K562 (cell line): ENCODE measurements around the gene FSTL3. TPM values are rescaled to one million over a fixed set of nuclear protein-coding genes. Genes with fewer than 3 reads are reported as not detected.

ENCODE experiments used
- BHLHE40 ChIP-seq: IDR thresholded peaks from 2 replicates; pipeline ENCODE4 v1.6.1; 2011; ENCODE audit warnings: low read length, improper control_type of control experiment
- BRF1 ChIP-seq: IDR thresholded peaks from 3 replicates; pipeline ENCODE4 v1.6.1; 2011; ENCODE audit warnings: borderline replicate concordance, mild to moderate bottlenecking; ENCODE audit not compliant: insufficient read length; ENCODE audit errors: extremely low read depth
- CCNT2 ChIP-seq: IDR thresholded peaks from 2 replicates; pipeline ENCODE4 v1.6.1; 2011; ENCODE audit warnings: borderline replicate concordance, low read depth, mild to moderate bottlenecking, moderate library complexity, mixed read lengths, low read length; ENCODE audit not compliant: insufficient read length; ENCODE audit errors: extremely low read depth
- FOXK2 ChIP-seq, 2 experiments: fragments of 450-650 bp; IDR thresholded peaks in 1 of 2; conservative IDR thresholded peaks in 1 of 2; 2 replicates each; pipeline ENCODE4 v1.6.1; 2016; ENCODE audit warnings: low read depth in 2 of 2, mild to moderate bottlenecking in 1 of 2
- HEY1 ChIP-seq: fragments of 250-450 bp; sonication (Bioruptor Pico); IDR thresholded peaks from 2 replicates; pipeline ENCODE4 v1.5.0; 2020; ENCODE audit warnings: mild to moderate bottlenecking, moderate library complexity, borderline replicate concordance
- NBN ChIP-seq: fragments of 450-650 bp; IDR thresholded peaks from 2 replicates; pipeline ENCODE4 v1.6.1; 2016; ENCODE audit warnings: low read depth, mild to moderate bottlenecking
- PHB2 ChIP-seq: fragments of 450-650 bp; IDR thresholded peaks from 2 replicates; pipeline ENCODE4 v1.6.1; 2017; ENCODE audit warnings: low read depth
- RBM15 ChIP-seq: fragments of 200-400 bp; formaldehyde crosslinking; IDR thresholded peaks from 2 replicates; pipeline ENCODE4 v1.6.1; 2018; ENCODE audit warnings: mild to moderate bottlenecking, low read length, moderate library complexity; ENCODE audit not compliant: insufficient read depth
- TRIM24 ChIP-seq, 2 experiments: fragments of 450-650 bp; IDR thresholded peaks; 2 replicates each; pipeline ENCODE4 v1.6.1; 2016
- ZNF121 ChIP-seq: sonication (generic); formaldehyde crosslinking; conservative IDR thresholded peaks from 2 replicates; pipeline ENCODE4 v1.8.0; 2022; ENCODE audit warnings: missing genetic modification reagents
- ZNF699 ChIP-seq: fragments of 250-450 bp; sonication (Bioruptor Pico); IDR thresholded peaks from 2 replicates; pipeline ENCODE4 v1.8.0; 2021; ENCODE audit warnings: mild to moderate bottlenecking, moderate library complexity; ENCODE audit not compliant: insufficient replicate concordance
- ZNF707 ChIP-seq: fragments of 250-450 bp; sonication (Bioruptor Pico); conservative IDR thresholded peaks from 2 replicates; pipeline ENCODE4 v1.8.0; 2022; ENCODE audit warnings: inconsistent platforms, mild to moderate bottlenecking, moderate library complexity
- ZNF785 ChIP-seq: fragments of 250-450 bp; sonication (Bioruptor Pico); IDR thresholded peaks from 2 replicates; pipeline ENCODE4 v1.4.0; 2020; ENCODE audit warnings: mild to moderate bottlenecking
- polyA plus RNA-seq, 8 experiments: library from polyadenylated mRNA; depleted of rRNA in 4 of 8; stranded (reverse) in 5 of 8; unstranded in 3 of 8; fragments of >200 nt; fragmentation: Nextera tagmentation in 2 of 8; fragmentation: Illumina TruSeq in 1 of 8; extraction: Ambion mirVana in 2 of 8; extraction: Trizol in 1 of 8; gene quantifications; 2 replicates each; pipeline versions ENCODE4 v1.2.1 to v1.2.3, GENCODE V29; 2011 to 2014; ENCODE audit warnings: inconsistent platforms in 1 of 8, missing spikeins in 1 of 8
- total RNA-seq, 7 experiments: library from RNA; depleted of rRNA in 6 of 7; stranded (reverse); fragments of >200 nt in 6 of 7; fragmentation: Illumina TruSeq in 2 of 7; extraction: Trizol in 2 of 7; gene quantifications; 2 replicates each; pipeline versions ENCODE4 v1.2.1 to v1.2.3, GENCODE V29; 2011 to 2021; ENCODE audit warnings: low replicate concordance in 1 of 7
- TF ChIP-seq, protein P1 (sequence below): fragments of 150-350 bp; IDR thresholded peaks from 2 replicates; pipeline ENCODE4 v1.6.1; 2014; ENCODE audit warnings: low read depth, mild to moderate bottlenecking, low read length, borderline replicate concordance
- TF ChIP-seq, protein P2 (sequence below): fragments of 450-650 bp; IDR thresholded peaks from one replicate; pipeline ENCODE4 v1.6.1; 2018; ENCODE audit warnings: mild to moderate bottlenecking, moderate library complexity; ENCODE audit not compliant: partially characterized antibody
- TF ChIP-seq, protein P3 (sequence below), 2 experiments: fragments of 450-650 bp; conservative IDR thresholded peaks; 2 replicates each; pipeline ENCODE4 v1.6.1; 2017; ENCODE audit warnings: mild to moderate bottlenecking in 2 of 2, moderate library complexity in 2 of 2
- TF ChIP-seq, protein P4 (sequence below): sonication (generic); formaldehyde crosslinking; IDR thresholded peaks from 2 replicates; pipeline ENCODE4 v1.8.0; 2022; ENCODE audit warnings: missing genetic modification reagents, mild to moderate bottlenecking, borderline replicate concordance

Gene FSTL3
- total and polyA plus RNA-seq, 9 of the 15 experiments (the other 6 are each of a cell fraction or from before 2014, with no cell fraction given) = 0.35 to 6.8 (median 4.2) TPM; not detected in 1

DNA sequence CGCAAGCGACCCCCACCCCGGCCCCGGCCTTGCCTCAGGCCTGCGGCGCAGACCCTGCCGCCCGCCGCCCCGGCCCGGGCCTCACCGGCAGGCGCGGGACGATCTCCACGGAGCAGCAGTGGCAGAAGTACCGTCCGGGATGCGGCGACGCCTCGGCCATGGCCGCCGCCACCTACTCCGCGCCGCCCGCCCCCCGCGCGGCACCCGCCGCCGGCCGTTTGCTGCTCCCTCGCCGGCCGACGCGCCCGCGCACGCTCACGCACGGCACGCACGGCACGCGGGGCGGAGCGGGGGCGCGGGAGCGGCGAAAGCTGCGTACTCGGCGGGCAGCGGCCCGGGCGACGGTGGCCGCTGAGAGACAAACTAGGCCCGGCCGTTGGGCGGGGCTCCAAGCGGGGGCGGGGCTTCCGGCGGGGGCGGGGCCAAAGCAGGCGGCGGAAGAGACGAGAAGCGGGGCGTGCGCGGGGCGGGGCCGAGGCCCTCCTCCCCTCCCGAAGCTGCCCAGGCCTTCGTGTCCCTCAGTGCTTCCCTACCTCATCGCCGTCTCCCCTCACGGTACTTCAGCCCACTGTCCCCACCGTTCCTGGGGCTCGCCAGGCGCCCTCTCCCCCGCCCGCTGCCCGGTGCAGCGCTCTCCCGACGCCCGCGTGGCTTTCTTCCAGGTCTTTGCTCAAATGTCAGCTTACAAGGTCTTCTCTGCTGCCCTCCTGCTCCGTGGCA, 13.1 kb upstream of the FSTL3 start, which contains the start of gene RNF126 (continued):
- TF ChIP-seq, protein P1, sequence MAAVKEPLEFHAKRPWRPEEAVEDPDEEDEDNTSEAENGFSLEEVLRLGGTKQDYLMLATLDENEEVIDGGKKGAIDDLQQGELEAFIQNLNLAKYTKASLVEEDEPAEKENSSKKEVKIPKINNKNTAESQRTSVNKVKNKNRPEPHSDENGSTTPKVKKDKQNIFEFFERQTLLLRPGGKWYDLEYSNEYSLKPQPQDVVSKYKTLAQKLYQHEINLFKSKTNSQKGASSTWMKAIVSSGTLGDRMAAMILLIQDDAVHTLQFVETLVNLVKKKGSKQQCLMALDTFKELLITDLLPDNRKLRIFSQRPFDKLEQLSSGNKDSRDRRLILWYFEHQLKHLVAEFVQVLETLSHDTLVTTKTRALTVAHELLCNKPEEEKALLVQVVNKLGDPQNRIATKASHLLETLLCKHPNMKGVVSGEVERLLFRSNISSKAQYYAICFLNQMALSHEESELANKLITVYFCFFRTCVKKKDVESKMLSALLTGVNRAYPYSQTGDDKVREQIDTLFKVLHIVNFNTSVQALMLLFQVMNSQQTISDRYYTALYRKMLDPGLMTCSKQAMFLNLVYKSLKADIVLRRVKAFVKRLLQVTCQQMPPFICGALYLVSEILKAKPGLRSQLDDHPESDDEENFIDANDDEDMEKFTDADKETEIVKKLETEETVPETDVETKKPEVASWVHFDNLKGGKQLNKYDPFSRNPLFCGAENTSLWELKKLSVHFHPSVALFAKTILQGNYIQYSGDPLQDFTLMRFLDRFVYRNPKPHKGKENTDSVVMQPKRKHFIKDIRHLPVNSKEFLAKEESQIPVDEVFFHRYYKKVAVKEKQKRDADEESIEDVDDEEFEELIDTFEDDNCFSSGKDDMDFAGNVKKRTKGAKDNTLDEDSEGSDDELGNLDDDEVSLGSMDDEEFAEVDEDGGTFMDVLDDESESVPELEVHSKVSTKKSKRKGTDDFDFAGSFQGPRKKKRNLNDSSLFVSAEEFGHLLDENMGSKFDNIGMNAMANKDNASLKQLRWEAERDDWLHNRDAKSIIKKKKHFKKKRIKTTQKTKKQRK = no peak
- TF ChIP-seq HEY1 (CRISPR knock-in tag) (no peak), BHLHE40 (peak; percentile 90), PHB2 (no peak), RBM15 (no peak), TRIM24 (IDR thresholded peaks at IDR 0.05) (peak in 1 of 2 experiments; percentile 31; a peak in 1 of 4 replicates), FOXK2 (conservative IDR thresholded peaks at IDR 0.05 in 1 of 2, IDR thresholded peaks at IDR 0.05 in 1 of 2; ENCODE audit: low read depth in 2 of 2) (no peak), ZNF699 (CRISPR knock-in tag) (no peak), ZNF785 (no peak), BRF1 (no peak), NBN (no peak), ZNF707 (CRISPR knock-in tag) (no peak), ZNF121 (0 out of 2 replicates have a peak, but pooled peaks have one; percentile 16), CCNT2 (peak; percentile 78)
- TF ChIP-seq, protein P2, sequence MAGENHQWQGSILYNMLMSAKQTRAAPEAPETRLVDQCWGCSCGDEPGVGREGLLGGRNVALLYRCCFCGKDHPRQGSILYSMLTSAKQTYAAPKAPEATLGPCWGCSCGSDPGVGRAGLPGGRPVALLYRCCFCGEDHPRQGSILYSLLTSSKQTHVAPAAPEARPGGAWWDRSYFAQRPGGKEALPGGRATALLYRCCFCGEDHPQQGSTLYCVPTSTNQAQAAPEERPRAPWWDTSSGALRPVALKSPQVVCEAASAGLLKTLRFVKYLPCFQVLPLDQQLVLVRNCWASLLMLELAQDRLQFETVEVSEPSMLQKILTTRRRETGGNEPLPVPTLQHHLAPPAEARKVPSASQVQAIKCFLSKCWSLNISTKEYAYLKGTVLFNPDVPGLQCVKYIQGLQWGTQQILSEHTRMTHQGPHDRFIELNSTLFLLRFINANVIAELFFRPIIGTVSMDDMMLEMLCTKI = no peak
- TF ChIP-seq, protein P3, sequence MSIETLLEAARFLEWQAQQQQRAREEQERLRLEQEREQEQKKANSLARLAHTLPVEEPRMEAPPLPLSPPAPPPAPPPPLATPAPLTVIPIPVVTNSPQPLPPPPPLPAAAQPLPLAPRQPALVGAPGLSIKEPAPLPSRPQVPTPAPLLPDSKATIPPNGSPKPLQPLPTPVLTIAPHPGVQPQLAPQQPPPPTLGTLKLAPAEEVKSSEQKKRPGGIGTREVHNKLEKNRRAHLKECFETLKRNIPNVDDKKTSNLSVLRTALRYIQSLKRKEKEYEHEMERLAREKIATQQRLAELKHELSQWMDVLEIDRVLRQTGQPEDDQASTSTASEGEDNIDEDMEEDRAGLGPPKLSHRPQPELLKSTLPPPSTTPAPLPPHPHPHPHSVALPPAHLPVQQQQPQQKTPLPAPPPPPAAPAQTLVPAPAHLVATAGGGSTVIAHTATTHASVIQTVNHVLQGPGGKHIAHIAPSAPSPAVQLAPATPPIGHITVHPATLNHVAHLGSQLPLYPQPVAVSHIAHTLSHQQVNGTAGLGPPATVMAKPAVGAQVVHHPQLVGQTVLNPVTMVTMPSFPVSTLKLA (conservative IDR thresholded peaks at IDR 0.05) = no peak
- TF ChIP-seq, protein P4, sequence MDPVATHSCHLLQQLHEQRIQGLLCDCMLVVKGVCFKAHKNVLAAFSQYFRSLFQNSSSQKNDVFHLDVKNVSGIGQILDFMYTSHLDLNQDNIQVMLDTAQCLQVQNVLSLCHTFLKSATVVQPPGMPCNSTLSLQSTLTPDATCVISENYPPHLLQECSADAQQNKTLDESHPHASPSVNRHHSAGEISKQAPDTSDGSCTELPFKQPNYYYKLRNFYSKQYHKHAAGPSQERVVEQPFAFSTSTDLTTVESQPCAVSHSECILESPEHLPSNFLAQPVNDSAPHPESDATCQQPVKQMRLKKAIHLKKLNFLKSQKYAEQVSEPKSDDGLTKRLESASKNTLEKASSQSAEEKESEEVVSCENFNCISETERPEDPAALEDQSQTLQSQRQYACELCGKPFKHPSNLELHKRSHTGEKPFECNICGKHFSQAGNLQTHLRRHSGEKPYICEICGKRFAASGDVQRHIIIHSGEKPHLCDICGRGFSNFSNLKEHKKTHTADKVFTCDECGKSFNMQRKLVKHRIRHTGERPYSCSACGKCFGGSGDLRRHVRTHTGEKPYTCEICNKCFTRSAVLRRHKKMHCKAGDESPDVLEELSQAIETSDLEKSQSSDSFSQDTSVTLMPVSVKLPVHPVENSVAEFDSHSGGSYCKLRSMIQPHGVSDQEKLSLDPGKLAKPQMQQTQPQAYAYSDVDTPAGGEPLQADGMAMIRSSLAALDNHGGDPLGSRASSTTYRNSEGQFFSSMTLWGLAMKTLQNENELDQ (CRISPR knock-in tag) = no peak
